Head of caudate nucleus (tissue), 42 donors: Measurements from ENCODE around the gene R3HDM4.

ENCODE experiments used
- DNase-seq, 42 donors: peaks; one replicate each; pipeline versions ENCODE4 v3.0.0 to v3.0.0-alpha.2; 2020 to 2021; ENCODE audit warnings: mixed read lengths in 7 of 42
- intact Hi-C: fragments of 100-400 bp; cut with DNase I; formaldehyde crosslinking; loops from one replicate; pipeline ENCODE4 v1.15.0; 2022

R3HDM4 gene

DNA sequence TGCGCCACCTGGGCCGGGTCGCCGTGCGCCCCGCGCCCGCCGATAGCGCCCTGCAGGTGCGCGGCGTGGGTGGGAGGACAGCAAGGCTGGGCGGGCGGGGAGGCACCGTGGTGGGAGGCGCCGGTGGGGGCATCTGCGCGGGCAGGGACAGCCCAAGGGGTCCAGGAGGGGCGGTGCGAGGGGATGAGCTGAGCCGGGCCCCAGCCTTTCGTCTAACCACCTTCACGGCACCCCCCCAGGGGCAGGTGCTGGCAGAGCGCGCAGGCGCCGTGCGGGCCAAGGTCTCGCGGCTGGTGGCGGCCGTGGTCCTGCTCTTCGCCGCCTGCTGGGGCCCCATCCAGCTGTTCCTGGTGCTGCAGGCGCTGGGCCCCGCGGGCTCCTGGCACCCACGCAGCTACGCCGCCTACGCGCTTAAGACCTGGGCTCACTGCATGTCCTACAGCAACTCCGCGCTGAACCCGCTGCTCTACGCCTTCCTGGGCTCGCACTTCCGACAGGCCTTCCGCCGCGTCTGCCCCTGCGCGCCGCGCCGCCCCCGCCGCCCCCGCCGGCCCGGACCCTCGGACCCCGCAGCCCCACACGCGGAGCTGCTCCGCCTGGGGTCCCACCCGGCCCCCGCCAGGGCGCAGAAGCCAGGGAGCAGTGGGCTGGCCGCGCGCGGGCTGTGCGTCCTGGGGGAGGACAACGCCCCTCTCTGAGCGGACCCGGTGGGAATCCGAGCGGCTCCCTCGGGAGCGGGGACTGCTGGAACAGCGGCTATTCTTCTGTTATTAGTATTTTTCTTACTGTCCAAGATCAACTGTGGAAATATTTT is 7.2 kb upstream of the R3HDM4 start:
- peak in 21 of 42 donors; percentile 39 to 73 (median 54) for DNase-seq
- intact Hi-C loops = loop anchor here (5.0 to 10.0 kb wide), 2 partner anchors 63 to 255 kb away; partner anchors contain the start of genes CFD and RNF126

DNA sequence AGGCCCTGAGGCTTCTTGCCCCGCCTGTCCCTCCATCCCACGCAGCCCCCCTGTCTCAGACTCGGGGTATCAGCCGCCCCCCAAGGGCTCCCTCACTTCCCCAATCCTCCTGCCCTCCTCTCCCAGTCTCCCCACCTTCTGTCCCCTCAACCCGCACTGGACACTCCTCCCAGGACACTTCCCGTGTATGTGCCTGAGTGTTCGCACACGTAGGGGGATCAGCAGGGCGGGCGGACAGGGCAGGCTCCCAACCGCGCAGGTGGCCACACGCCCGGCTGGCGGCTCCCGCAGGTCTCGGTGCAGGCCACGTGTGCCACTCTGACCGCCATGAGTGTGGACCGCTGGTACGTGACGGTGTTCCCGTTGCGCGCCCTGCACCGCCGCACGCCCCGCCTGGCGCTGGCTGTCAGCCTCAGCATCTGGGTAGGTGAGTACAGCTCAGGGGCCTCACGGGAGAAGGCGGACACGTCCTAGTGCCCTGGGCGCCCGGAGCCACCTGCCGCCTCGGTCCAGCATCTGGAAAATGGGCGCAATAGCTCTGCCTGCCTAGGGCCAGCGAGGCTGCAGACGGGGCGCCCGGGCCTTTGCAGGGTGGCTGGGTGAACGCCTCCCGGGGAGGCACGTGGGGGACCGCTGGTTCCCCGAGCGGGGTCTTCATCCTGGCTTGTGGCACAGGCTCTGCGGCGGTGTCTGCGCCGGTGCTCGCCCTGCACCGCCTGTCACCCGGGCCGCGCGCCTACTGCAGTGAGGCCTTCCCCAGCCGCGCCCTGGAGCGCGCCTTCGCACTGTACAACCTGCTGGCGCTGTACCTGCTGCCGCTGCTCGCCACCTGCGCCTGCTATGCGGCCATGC is 6.4 kb upstream of the R3HDM4 start:
- intact Hi-C loops = loop anchor here (5.0 to 10.0 kb wide), 2 partner anchors 62 to 255 kb away; partner anchors contain the start of genes CFD and RNF126
- DNase-seq = peak in 8 of 42 donors; percentile 36 to 63 (median 43)

DNA sequence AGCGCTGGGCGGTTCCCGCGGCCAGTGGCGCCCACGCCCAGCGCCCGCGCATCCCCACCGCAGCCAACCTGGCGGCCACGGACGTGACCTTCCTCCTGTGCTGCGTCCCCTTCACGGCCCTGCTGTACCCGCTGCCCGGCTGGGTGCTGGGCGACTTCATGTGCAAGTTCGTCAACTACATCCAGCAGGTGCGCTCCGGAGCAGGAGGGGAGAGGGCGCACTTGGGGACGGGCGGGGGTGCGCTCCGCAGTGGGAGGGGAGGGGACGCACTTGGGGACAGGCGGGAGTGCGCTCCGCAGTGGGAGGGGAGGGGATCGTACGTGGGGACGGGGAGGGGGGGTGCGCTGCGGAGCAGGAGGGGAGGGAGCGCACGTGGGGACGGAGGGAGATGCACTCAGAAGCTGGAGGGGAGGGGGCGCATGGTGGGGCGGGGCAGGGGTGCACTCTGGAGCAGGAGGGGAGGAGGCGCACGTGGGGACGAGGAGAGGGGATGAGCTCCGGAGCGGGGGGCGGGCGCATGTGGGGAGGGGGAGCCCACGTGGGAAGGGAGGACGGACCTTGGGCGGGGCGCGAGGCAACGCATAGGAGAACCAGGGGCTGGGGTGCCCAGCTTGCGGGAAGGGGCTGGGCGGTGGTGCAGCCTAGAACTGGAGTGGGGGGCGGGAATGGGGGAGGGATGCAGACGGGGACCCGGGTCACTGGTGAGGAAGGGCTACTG is 5.6 kb upstream of the R3HDM4 start:
- peak in 2 of 42 donors; percentile 27 to 66 for DNase-seq
- intact Hi-C loops = no loop called here

DNA sequence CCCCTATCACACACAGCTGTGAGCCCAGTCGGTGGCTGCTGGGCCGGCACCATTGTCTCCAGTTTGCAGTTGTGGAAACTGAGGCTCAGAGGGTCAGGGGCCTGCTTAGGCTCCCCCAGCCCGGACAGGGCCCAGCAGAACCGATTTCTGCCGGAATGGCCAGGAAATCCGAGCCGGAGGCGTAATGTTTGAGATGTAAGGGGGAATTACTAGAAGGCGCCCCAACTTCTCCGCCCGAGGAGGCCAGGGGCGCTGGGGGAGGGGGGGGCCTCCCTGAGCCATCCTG is 5.1 kb upstream of the R3HDM4 start:
- no peak for DNase-seq
- intact Hi-C loops = no loop called here

DNA sequence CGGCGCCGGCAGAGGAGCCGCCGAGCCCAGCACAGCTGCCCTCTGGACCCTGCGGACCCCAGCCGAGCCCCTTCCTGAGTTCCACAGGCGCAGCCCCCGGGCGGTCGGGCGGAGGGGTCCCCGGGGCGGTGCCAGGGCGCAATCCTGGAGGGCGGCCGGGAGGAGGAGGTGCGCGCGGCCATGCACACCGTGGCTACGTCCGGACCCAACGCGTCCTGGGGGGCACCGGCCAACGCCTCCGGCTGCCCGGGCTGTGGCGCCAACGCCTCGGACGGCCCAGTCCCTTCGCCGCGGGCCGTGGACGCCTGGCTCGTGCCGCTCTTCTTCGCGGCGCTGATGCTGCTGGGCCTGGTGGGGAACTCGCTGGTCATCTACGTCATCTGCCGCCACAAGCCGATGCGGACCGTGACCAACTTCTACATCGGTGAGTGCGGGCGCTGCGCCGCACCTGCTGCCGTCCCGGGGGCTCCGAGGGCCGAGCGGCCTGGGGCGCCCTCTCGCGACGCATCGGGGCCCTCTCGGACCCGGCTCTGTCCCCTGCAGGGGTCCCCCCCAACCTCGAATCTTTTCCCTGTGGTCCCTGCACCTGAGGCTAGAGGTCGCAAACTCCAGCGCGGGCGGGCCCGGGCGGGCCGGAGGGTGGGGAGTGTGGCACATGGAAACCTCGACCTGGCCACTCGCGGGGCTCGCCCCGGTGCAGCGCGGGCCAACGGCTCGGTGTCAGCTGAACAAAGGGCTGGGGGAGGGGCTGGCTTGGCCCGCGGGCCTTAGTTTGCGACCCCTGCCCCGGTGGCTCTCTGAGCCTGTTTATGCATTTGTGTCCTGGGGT is 4.5 kb upstream of the R3HDM4 start, which contains the start of gene KISS1R:
Gene KISS1R, plus strand, starts transcription at position 11 of the 829 bp plus-strand sequence. Its CDS starts 170 bp downstream, at position 181.
- DNase-seq = peak in 5 of 42 donors; percentile 39 to 51 (median 43)
- intact Hi-C loops = no loop called here

DNA sequence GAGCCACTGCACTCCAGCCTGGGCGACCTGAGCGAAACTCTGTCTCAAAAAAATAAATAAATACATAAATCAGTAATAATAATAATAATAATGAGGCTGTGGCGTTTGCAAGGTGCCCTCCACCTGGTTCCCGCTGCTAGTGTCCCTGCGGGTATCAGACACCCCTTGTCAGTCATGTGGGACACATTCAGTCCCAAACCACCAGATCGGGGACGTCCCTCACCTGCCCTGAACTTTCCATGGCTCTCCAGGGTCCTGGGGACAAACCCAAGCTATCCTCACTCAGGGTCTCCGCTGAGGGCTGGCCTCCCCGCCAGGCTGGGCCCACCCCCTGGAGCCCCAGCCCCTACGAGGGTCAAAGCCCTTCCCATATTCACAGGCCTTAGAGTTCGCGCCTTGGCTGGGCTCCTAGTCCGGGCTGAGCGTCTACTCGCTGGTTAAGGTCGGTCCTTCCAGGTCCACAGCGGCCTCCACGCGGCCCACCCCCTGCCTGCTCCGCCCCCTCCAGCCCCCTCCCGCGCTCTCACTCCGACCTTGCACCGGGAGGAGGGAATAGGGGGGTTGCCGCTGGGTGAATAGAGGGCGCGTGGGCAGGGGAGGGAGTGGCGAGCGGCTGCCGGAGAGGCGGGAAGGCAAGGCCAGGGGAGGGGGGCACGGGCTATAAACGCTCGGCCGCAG is 3.8 kb upstream of the R3HDM4 start:
- DNase-seq = no peak
- intact Hi-C loops = no loop called here

DNA sequence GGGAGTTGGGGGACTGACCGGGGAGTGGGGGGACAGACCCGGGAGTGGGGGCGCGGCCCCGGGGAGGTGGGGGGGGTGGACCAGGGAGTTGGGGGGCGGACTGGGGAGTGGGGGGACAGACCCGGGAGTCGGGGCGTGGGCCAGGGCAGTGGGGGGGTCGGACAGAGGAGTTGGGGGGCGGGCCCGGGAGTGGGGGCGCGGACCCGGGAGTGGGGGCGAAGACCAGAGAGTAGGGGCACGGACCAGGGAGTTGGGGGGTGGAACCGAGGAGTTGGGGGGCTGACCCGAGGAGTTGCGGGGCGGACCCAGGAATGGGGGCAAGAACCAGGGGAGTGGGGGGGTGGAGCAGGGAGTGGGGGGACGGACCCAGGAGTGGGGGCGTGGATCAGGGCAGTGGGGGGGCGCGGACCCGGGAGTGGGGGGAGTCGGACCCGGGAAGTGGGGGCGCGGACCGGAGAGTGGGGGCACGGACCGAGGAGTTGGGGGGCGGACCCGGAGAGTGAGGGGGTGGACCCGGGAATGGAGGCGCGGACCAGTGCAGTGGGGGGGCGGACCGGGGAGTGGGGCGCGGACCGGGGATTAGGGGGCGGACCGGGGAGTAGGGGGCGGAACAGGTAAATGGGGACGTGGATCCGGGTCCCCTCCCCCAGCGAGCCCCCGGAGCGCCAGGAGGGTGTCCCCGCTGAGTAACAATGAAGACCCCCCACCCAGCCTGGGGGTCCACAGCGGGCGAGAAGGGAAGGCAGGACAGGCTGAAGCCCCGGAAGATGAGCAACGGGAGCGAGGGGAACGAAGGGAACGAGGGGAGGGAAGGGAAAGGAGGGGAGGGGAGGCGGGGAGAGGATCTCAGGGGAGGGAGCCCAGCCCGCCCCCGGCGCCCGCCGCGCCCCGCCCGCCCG is 589 bp downstream of the R3HDM4 start:
- intact Hi-C loops = no loop called here
- no peak for DNase-seq

DNA sequence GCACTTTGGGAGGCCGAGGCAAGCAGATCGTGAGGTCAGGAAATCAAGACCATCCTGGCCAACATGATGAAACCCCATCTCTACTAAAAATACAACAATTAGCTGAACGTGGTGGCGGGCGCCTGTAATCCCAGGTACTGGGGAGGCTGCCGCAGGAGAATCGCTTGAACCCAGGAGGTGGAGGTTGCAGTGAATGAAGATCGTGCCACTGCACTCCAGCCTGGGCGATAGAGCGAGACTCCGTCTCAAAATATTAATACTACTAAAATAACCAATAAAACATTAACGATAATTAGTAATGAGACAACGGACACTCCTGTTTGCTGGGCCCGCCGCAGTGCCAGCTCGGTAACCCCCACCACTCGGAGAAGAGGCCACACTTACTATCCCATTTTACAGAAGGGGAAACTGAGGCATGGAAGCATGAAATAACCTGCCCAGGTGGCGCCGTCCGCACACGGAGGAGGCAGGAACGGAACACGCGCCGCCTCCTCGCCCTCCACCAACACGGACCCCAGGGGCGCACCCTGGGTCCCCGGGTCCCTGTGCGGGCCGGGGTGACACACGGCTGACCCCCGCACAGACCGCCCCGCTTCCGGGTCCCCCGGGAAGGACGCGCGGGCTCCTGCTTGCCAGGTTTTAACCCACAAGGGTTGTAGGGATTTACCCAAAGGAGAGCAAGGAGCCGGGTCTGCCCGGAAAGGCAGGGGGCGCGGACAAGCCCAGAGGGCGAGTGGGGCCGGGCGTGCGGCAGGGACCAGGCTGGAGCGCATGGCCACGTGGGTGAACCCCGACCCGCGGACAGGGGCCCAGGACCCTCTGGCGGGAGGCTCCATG is 1.6 kb downstream of the R3HDM4 start:
- DNase-seq = no peak
- intact Hi-C loops = no loop called here

DNA sequence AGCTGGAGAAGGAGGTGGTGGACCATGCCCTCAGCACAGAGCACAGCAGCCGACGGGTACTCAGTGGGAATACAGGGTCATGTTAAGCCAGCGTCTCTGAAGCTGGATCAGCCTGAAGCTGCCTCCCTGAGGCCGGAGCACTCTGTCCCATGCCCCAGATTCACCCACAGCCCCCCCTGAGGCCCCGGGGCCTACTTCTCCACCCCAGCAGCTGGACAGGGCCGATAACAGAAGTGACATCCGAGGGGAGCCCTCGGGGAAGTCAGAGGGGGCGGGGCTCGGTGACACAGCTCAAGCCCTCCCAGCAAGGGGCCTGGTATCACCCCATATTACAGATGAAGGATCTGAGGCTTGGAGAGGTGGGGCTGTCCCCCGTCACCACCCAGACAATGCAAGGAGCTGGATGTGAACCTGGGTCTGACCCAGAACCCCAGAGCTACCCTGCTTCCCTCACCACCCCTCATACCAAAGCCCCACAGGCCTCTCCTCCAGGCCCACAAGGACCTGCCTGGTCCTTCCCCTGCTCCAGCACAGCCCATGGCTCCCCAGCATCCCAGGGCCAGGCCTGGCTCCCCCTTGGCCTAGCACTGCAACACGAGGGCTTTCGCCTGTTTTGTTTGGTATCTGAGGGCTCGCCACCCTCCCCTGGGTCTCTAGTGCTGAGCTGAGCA is 5.7 kb downstream of the R3HDM4 start:
- intact Hi-C loops = no loop called here
- no peak for DNase-seq

DNA sequence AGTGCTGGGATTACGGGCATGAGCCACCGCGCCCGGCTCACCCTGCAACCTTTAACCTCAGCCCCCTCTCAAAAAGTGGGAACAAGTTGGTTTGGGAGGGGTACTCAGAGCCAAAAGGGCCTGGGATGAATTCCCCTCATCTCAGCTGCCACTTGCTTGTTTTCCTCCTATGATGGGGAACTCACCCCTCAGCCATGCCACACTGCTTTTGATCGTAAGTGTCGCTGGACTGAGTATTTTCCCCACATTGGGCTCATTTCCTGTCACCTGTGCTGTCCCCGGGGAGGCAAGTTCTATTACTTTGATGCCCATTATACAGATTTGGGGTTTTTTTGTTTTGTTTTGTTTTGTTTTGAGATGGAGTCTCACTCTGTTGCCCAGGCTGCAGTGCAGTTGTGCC is 6.5 kb downstream of the R3HDM4 start:
- no peak for DNase-seq
- intact Hi-C loops = no loop called here

DNA sequence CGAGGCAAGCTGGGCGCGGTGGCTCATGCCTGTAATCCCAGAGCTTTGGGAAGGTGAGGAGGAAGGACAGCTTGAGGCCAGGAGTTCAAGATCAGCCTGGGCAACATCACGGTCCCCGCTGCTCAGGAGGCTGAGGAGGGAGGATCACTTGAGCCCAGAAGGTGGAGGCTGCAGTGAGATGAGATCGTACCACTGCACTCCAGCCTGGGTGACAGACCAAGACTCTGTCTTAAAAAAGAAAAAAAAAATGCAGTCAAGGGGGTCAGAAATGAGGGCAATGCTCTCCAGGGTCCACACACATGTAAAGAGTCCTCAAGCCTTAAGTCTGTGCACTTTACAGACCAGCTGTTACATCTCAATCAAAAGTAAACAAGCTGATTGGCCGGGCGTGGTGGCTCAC is 8.5 kb downstream of the R3HDM4 start:
- no peak for DNase-seq
- intact Hi-C loops = no loop called here

DNA sequence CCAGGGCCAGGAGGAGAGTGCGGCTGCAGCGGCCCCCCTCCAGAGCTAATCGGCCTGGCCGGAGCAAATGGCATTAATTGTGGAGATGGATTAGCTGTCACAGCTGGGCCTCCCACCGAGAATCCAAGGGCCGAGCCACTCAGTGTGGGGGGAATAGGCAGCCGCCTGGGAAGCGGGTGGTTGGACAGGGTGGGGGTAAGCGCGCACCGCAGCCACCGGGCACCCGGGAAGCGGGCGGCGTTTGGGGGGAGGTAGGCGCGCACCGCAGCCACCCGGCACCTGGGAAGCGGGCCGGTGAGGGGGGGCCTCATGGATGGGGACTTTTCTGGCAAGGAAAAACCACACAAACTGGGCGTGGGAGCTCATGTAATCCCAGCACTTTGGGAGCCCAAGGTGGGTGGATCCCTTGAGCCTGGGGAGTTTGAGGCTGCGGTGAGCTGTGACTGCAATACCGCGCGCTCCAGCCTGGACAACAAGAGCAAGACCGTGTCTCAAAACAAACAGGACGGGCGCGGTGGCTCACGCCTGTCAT is 9.7 kb downstream of the R3HDM4 start:
- intact Hi-C loops = no loop called here
- peak in 4 of 42 donors; percentile 20 to 44 (median 38) for DNase-seq

DNA sequence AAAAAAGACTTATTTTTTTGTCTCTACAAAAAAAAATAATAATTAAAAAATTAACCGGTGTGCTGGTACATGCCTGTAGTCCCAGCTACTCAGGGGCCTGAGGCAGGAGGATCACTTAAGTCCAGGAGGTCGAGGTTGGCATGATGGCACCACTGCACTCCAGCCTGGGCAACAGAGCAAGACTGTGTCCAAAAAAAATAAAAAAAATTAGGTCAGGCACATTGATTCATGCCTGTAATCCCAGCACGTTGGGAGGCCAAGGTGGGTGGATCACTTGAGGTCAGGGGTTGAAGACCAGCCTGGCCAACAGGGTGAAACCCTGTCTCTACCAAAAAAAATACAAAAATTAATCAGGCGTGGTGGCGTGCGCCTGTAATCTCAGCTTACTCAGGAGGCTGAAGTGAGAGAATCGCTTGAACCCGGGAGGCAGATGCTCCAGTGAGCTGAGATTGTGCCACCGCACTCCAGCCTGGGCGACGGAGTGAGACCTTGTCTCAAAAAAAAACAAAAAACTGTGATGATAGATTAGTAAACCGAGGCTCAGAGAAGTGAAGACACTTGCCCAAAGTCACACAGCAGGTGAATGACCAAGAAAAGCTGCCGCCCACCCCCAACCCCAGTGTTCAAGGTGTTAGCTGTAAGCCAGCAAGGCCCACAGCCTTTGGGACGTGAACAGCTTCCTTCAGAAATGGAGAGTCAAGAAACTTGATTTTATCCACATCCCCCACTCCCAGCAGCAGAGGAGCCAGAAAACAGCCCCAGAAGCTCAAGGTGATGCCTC is 10.4 kb downstream of the R3HDM4 start:
- DNase-seq = no peak
- intact Hi-C loops = no loop called here

DNA sequence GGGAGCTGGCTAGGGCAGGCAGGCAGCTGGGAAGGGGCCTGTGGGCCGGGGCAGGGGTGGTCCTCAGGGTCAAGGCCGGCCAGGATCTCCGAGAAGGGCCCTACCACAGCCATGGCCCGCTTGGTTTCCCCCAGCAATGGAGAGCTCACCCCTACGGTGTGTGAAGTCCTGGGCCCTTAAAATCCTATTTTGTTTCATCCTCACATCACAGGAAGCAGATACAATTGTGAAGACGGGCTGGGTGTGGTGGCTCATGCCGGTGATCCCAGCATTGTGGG is 11.0 kb downstream of the R3HDM4 start:
- intact Hi-C loops = no loop called here
- no peak for DNase-seq
